Muscle layer of duodenum (tissue), 2 donors: ENCODE measurements around the gene MAGEF1.

Source experiments
- H3K27ac ChIP-seq: one replicate; pipeline ENCODE4 v1.7.0; 2013; ENCODE audit warnings: mild to moderate bottlenecking, low read length
- H3K27me3 ChIP-seq: one replicate; pipeline ENCODE4 v1.7.0; 2013; ENCODE audit warnings: low read depth, mild to moderate bottlenecking, control low read depth, low read length
- H3K36me3 ChIP-seq, 2 donors: one replicate each; pipeline ENCODE4 v1.7.0; 2013; ENCODE audit warnings: low read length in 2 of 2, control low read depth in 1 of 2, mild to moderate bottlenecking in 1 of 2; ENCODE audit not compliant: insufficient read depth in 2 of 2, control insufficient read depth in 1 of 2
- H3K4me1 ChIP-seq, 2 donors: one replicate each; pipeline ENCODE4 v1.7.0; 2013; ENCODE audit warnings: low read length in 2 of 2, mild to moderate bottlenecking in 2 of 2, control low read depth in 1 of 2, moderate library complexity in 1 of 2; ENCODE audit not compliant: insufficient read depth in 2 of 2, control insufficient read depth in 1 of 2
- H3K4me3 ChIP-seq, 2 donors: one replicate each; pipeline ENCODE4 v1.7.0; 2013; ENCODE audit warnings: low read length in 2 of 2, low read depth in 1 of 2, mild to moderate bottlenecking in 1 of 2
- H3K9me3 ChIP-seq, 2 donors: one replicate each; pipeline ENCODE4 v1.7.0; 2013; ENCODE audit warnings: low read length in 2 of 2, control low read depth in 1 of 2, mild to moderate bottlenecking in 1 of 2; ENCODE audit not compliant: control insufficient read depth in 1 of 2
- donor health status: healthy.

Gene MAGEF1

GRCh38 chr3:184683234-184683633 lies 28.6 kb downstream of the MAGEF1 start:
- Histone ChIP-seq H3K4me3 (no peak overlapping the region), H3K36me3 (no peaks in the 10 kb centered on the region), H3K27ac (no peak overlapping the region), H3K9me3 (no peaks in the 10 kb centered on the region), H3K27me3 (no peaks in the 10 kb centered on the region), H3K4me1 (peaks cover 0 to 20% of the 10 kb centered on the region in 2 donors)

- H3K9me3 ChIP-seq: no peaks in the 10 kb centered on the region
- H3K4me1 ChIP-seq: peaks cover 0 to 21% of the 10 kb centered on the region in 2 donors
- H3K4me3 ChIP-seq: no peak overlapping the region
- H3K36me3 ChIP-seq: no peaks in the 10 kb centered on the region
- no peak overlapping the region for H3K27ac ChIP-seq
- no peaks in the 10 kb centered on the region for H3K27me3 ChIP-seq
These were observed 29.2 kb downstream of the MAGEF1 start for GRCh38 chr3:184682671-184683070.

DNA sequence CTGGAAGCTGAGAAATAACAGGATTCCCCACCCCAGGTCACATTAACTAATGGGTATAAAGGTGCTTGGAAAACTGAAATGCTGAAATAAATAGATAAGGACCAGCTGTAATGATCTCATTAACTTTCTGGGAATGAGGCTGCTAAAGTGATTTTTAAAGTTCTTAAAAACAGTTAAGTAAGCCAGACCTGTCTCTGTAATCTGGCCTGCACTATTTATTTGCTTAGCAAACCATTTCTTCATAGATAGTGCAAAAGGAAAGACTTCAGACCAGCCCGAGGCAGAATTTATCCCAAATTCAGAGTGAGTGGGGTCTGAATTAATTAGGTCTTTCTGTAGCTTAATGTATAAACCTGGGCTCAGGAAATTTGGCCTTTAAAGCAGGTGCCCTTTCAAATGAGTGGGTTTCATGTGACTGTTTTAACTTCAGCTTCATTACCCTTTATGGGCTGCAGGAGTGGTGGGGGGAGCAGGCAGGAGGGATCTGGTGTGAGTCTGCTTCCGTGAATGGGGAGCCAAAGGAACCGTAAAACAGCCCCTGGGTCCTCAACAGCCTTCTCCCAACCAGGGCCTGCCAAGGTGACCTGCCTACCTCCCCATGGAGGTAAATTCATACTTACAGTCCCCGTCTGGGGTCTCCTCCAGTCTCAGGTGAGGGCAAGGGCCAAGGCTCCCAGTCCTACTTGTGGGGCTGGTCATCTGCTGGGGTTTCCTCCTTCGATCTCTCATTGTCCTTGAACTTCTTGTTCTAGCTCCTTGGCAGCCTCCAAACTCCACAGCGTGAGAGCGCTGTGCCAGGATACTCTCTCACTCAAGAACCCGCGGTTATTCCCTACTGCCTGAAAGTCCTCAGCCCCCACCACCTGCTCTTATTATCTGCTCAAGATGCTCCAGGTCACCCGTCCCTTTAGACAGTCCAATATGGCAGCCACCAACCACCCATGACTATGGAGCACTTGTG lies 31.2 kb downstream of the MAGEF1 start:
- H3K27ac ChIP-seq: no peak overlapping the region
- no peaks in the 10 kb centered on the region for H3K27me3 ChIP-seq
- no peak overlapping the region for H3K4me3 ChIP-seq
- H3K9me3 ChIP-seq: no peaks in the 10 kb centered on the region
- no peaks in the 10 kb centered on the region for H3K36me3 ChIP-seq
- peaks cover 0 to 19% of the 10 kb centered on the region in 2 donors for H3K4me1 ChIP-seq

DNA sequence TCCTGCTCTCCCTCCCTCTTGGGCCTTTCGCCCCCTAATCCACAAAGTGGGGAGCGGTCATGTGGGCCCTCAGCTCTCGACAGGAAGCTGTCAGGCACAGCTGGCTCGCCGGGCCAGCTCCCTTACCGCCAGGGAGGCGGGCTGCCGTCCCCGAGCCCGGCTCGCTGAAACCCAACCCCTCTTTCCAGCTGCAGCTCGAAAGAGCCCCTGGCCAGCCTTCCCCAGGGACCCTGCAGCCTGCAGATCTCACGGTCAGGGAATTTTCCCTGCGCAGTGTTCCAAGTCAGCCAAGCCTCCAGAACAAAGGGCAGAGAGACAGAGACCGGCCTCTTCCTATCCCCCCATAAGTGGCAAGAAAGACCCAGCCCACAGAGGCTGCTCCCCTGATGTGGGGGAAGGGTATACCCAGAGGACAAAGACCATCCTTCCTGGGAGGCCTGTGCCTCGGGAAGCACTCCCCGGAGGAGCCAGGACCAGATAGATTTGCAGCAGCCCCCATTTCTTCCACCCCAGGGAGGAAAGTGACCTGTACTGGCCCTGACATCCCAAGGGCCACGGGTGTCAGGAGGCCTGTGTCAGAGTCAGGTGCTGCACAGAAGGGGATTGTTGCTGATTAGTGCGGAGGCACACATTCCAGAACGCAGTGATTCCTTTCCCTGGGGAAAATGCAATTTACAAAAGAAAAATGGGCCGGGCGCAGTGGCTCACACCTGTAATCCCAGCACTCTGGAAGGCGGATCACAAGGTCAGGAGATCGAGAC lies 32.6 kb downstream of the MAGEF1 start:
- Histone ChIP-seq H3K36me3 (no peaks in the 10 kb centered on the region), H3K9me3 (no peaks in the 10 kb centered on the region), H3K27ac (no peak overlapping the region), H3K27me3 (no peaks in the 10 kb centered on the region), H3K4me1 (peaks cover 0 to 19% of the 10 kb centered on the region in 2 donors), H3K4me3 (no peak overlapping the region)

DNA sequence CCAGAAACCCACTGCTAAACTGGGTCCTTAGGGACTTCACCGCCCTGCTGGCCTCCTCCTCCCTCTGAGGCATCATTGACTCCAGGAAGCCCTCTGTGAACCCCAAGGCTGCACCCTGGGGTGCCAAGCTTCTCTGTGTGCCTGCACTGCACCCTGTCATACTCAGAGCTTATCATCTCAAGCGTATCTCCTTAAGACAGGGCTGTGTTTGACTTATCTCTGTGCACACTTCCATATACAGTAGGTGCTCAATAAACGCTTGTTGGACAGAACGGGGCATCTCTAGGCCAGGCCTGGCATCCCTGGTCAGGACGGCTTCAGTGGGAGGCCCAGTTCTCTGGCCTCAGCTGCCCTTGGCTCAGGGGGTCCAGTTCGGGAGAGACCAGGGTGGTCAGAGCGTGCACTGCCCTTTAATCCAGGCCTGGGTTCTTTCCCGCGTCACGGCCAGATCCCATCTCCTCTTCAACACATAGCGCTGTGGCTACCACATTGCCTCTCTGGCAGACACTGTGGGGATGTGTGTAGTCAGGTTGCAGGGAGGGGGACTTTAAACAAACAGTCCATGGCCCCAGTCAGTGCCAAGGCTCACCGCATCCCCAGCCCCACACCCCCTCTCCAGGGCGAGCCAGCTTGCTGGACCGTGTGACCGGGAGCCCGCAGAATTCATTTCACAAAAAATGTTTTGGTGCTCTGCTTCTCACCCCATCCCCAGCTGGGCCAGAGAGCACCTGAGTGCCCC lies 33.4 kb downstream of the MAGEF1 start:
- H3K4me1 ChIP-seq: peaks cover 0 to 19% of the 10 kb centered on the region in 2 donors
- H3K4me3 ChIP-seq: no peak overlapping the region
- H3K27me3 ChIP-seq: no peaks in the 10 kb centered on the region
- H3K9me3 ChIP-seq: no peaks in the 10 kb centered on the region
- no peak overlapping the region for H3K27ac ChIP-seq
- no peaks in the 10 kb centered on the region for H3K36me3 ChIP-seq

- Histone ChIP-seq H3K9me3 (no peaks in the 10 kb centered on the region), H3K4me3 (no peak overlapping the region), H3K36me3 (no peaks in the 10 kb centered on the region), H3K4me1 (peaks cover 0 to 19% of the 10 kb centered on the region in 2 donors), H3K27me3 (no peaks in the 10 kb centered on the region), H3K27ac (no peak overlapping the region)
These were observed 34.2 kb downstream of the MAGEF1 start for GRCh38 chr3:184677344-184678316.

DNA sequence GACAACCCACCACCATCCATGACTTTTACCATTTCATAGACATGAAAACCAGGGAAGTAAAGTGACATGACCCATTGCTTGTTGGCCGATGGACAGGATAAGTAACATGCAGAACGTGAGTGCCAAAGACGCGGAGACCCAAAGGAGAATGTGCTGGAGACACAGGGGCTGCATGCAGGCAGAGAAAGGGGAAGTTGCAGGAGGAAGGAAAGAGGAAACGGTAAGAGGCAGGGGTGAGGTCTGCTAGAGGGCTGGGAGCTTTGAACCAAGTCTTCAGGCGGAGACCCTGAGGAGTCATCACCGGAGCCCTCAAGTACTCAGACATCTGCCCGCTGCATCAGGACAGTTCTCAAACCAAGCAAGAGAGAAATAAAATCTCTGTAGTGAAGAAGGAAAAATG lies 34.9 kb downstream of the MAGEF1 start:
- Histone ChIP-seq H3K27me3 (no peaks in the 10 kb centered on the region), H3K4me1 (peaks cover 0 to 19% of the 10 kb centered on the region in 2 donors), H3K4me3 (no peak overlapping the region), H3K9me3 (no peaks in the 10 kb centered on the region), H3K27ac (no peak overlapping the region), H3K36me3 (no peaks in the 10 kb centered on the region)

DNA sequence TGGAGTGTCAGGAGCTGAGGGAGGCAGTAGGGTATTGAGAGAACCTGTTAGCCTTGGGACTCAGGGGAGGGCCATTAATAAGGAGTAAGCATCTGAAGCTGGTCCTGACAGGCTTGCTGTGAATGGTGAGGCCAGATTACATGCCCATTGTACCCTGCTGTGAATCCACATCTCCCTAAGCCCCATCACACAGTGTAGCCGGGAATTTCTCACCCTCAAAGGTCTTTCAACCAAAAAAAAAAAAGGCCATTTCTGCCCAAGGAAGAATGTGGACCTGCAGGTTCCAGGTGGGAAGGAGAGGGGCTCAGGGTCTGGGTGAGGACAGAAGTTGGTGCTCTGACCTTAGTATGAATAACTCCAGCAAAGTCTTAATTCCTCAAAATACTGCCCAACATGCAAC lies 37.2 kb downstream of the MAGEF1 start:
- no peaks in the 10 kb centered on the region for H3K9me3 ChIP-seq
- H3K4me3 ChIP-seq: no peak overlapping the region
- H3K27me3 ChIP-seq: no peaks in the 10 kb centered on the region
- H3K36me3 ChIP-seq: no peaks in the 10 kb centered on the region
- peaks cover 0 to 19% of the 10 kb centered on the region in 2 donors for H3K4me1 ChIP-seq
- H3K27ac ChIP-seq: no peak overlapping the region

DNA sequence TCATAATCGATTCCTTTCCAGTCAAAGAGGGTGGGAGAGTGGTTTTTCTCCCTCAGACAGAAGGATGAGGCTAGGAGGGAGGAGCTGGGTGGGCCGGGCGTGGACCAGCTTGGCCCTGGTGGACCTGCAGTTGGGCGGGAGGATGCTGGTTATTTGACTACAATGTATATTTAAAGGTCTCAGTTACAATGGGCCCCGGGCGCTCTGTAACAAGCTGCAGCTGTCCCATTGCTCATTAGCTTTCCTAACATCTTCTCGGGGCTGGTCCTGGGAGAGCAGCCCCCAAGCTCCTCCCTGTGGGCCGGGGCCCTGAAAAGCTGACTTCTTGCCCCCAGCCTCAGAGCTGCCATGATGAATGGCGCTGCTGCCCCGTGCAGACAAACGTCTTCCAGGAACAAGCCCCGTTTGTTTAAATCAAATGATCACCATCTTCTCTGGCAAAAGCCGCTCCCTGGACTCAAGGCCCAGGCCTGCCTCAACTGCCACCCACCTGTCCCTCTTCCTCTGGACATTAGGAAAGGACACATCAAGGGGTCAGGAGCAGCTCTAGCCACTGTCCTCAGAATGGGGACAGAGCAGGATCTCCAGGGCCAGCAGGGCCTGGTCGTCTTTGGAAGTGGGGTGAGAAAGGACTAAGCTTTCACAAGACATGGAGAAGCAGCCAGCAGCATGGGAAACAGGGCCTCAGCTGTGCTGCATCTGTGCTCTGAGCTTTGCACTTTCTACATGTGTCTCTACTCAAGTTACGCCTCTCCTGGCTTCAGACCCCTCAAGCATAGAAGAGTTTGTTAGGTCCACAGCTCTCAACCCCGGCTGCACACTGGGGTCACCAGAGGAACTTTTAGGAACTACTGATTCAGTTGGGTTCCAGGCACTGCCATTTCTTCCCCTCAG lies 38.6 kb downstream of the MAGEF1 start:
- H3K27me3 ChIP-seq: no peaks in the 10 kb centered on the region
- no peaks in the 10 kb centered on the region for H3K36me3 ChIP-seq
- H3K9me3 ChIP-seq: no peaks in the 10 kb centered on the region
- H3K4me3 ChIP-seq: no peak overlapping the region
- peaks cover 0 to 11% of the 10 kb centered on the region in 2 donors for H3K4me1 ChIP-seq
- no peak overlapping the region for H3K27ac ChIP-seq

- Histone ChIP-seq H3K27me3 (no peaks in the 10 kb centered on the region), H3K27ac (no peak overlapping the region), H3K36me3 (no peaks in the 10 kb centered on the region), H3K9me3 (no peaks in the 10 kb centered on the region), H3K4me1 (peaks cover 0 to 3% of the 10 kb centered on the region in 2 donors), H3K4me3 (no peak overlapping the region)
These were observed 39.5 kb downstream of the MAGEF1 start for GRCh38 chr3:184672335-184672734.
